Hippocampal formation (tissue), 2 donors: ENCODE data around the gene ANO7.
A peak's percentile ranks its signal among the peaks of the same experiment; 100 is the strongest.

Experiments
- DNase-seq, 2 donors: peaks; one replicate each; lab custom pipeline; 2025; lab: John Stamatoyannopoulos, UW

Gene ANO7

DNA sequence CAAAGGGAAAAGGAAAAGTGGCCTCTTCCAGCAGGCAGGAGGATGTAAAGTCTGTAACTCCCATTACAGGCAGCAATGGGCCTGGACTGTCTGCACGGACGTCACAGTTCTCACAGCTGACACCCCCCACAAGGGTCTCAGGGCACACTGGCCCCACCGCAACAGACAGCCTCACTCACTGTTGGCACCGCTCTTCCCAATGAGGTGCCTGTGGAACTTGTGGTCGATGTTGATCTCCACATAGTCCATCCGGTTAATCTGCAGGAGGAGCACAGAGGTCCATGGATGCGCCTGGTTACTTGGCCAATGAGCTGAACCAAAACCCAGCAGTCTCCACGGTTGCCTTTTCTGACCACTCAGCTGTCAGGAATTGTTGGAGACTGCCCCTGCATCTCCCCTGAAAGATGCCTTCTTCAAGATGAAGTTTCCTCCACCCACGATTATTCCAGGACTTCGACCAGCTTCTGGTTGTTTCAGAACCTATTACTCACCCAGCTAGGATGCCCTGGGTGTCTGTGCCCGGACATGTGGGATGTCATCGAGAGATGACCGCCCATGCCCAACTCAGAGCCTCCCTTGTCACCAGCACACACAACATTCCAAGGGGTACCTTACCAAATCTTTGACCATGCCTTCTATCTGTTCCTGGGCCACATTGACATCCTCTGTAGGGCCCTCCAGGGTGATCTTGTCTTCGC lies 64.5 kb downstream of the ANO7 start:
- DNase-seq, result no peak

GRCh38 chr2:241254904-241255351 lies 66.5 kb downstream of the ANO7 start:
- DNase-seq, result no peak

DNA sequence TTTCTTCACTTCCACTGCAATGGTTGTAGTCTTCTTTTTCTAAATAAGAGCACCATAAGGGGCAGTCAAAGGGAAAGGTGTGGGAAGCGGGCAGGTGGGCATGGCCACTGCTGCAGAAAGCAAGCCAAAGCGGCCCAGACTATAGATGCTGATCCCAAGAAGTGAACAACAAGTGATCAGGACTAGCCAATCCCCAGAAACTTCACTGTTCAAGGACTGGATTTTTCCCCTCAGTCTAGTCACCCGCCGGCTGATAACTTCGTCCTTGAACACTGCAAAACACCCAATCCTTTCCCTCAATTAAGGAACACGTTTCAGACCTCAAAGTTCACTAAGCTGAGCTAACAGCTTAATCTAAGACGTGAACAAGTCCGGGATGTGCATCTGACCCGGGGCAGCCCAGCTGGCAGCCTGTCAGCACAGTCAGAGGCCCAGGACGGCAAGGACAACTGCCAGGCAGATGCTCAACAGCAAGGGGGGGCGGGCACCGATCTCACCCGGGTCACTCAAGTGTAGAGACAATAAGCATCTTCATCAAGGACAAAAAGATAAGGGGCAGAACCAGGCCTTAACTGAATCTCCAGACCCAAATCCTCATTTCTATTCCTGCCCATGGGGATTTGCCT lies 67.2 kb downstream of the ANO7 start:
- DNase-seq, result peak in 1 of 2 donors; percentile 42

GRCh38 chr2:241256168-241256545 lies 67.7 kb downstream of the ANO7 start:
- no peak for DNase-seq

DNA sequence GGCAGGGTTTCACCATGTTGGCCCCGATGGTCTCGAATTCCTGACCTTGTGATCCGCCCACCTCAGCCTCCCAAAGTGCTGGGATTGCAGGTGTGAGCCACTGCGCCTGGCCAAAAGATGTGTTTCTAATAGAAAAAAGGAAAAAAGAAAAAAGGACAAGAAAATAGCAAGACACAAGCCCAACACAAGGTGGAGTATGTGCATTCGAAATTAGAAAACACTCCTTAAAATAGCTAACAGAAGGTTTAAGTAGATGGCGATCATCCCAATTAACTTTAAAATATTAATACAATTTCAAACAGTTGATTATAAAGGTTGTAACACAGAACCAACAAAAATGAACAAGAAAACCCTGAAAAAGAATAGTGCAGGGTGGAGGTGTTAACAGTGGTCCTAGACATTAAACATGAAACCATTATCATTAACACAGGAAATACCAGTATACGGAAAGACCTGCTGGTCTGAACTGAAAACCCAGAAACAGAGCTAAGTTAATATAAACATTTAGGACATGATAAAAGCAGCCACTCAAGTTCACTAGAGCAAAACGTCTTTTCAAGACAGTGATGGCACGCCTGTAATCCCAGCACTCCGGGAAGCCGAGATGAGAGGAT lies 69.0 kb downstream of the ANO7 start:
- DNase-seq, result no peak

GRCh38 chr2:241258505-241259280 lies 70.2 kb downstream of the ANO7 start:
- DNase-seq, result no peak

GRCh38 chr2:241260911-241261310 lies 72.4 kb downstream of the ANO7 start:
- DNase-seq, result no peak

GRCh38 chr2:241261628-241262027 lies 73.2 kb downstream of the ANO7 start:
- DNase-seq, result no peak

DNA sequence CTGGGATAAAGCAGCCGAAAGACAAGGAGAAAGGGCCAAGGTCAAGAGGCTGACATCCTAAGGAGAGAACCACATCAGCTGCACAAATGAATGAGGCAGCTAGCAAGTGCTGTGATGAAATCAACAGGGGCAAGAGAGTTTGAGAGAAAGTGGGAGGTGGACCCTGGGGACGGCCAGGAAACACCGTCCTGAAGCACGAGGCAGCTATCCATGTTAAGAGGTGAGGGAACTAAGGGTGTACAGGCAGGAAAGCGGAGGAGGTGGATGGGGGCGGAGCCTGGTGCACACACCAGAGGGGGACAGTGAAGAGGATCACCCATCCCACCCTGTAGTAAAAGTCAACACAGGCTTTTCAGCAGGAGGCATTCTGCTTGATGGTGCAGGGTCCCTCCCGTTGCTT lies 74.6 kb downstream of the ANO7 start:
- DNase-seq, result no peak

DNA sequence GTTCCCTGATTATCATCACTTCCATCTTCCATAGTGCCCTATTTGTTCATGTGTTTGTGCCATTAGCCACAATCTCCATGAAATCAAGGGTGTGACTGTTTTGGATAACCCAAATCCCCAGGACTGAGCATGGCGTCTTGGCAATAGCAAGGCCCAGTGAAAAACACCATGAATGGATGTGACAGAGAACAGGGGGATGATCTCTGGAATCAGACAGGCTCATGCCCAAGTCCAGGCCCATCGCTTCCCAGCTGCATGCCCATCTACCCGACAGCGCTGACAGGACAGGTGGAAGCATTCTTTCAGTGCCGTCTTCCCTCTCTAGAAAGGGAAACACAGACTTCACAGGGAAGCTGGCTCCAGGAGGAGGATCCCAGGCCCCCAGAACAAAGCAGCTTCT lies 77.0 kb downstream of the ANO7 start:
- no peak for DNase-seq

- DNase-seq, result no peak
Measured at GRCh38 chr2:241267249-241268067, 79.0 kb downstream of the ANO7 start.

GRCh38 chr2:241268306-241268705 lies 79.8 kb downstream of the ANO7 start:
- DNase-seq, result no peak

- DNase-seq, result no peak
Measured at GRCh38 chr2:241268716-241269445, 80.4 kb downstream of the ANO7 start.

GRCh38 chr2:241269707-241270520 lies 81.4 kb downstream of the ANO7 start:
- no peak for DNase-seq

GRCh38 chr2:241270531-241270930 lies 82.1 kb downstream of the ANO7 start:
- DNase-seq, result no peak

- DNase-seq, result peak; percentile 47 to 72
Measured at GRCh38 chr2:241271706-241272302, 83.3 kb downstream of the ANO7 start.

GRCh38 chr2:241272303-241273209 lies 84.1 kb downstream of the ANO7 start:
- DNase-seq, result peak; percentile 8 to 53

DNA sequence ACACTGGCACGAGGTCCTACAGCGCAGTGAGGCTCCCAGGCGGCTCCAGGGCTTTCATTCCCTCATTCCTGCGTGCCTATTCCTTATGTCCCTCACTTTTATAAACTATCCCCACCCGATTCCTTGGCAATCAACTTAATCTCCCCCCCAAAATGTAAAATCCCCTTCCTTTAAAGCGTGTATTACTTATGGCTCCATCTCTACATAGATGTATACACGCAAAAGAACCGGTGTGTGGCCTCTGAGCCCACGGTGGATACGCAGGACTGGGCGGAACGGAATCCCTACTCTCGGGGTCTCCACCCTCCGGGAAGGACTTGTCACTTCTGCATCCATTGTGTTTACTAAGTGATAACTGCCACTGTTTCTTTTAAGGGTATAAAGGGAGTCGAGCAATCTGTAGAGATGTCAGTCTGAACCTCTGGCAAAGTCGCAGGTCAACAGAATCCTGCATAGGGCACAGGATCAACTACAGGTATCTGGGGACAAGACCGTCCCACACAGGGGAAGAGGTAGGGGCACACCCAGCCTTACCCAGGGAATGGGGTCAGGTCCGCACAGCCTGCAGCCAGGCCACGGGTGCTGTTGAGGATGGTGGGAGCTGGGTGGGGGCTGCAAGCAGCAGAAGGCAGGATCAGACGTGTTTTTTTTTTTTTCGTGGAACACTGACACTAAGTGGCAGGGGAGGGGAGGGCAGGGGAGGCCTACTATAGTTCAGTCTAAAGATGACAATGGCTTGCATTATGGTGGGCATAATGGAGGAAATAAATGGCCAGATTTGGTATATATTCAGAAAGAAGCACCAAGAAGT lies 84.9 kb downstream of the ANO7 start:
- no peak for DNase-seq
